ENCODE measurements around the gene FUBP3. TPM values are rescaled to one million over a fixed set of nuclear protein-coding genes. Genes with fewer than 3 reads are reported as not detected.

The FUBP3 gene
- total RNA-seq, 4 donors from 2014 or later = 33.1 to 59.9 (median 37.8) TPM

- TF ChIP-seq CTCF (IDR thresholded peaks at IDR 0.05) (no peak), POLR2A (IDR thresholded peaks at IDR 0.05) (no peak), EP300 (IDR thresholded peaks at IDR 0.05) (no peak)
These were observed 10.4 kb downstream of the FUBP3 start for GRCh38 chr9:130589754-130590153.

GRCh38 chr9:130590305-130590704 is 10.9 kb downstream of the FUBP3 start:
- Histone ChIP-seq H3K27ac (no peak overlapping the region), H3K4me1 (peaks cover 0 to 24% (median 0%) of the 10 kb centered on the region in 4 donors), H3K36me3 (no peaks in the 10 kb centered on the region), H3K27me3 (no peaks in the 10 kb centered on the region), H3K9me3 (no peaks in the 10 kb centered on the region), H3K4me3 (no peak overlapping the region)
- 91 to 93% methylated on average over 3 of the region's 3 CpGs for WGBS, 2 donors
- TF ChIP-seq EP300 (IDR thresholded peaks at IDR 0.05) (no peak), CTCF (IDR thresholded peaks at IDR 0.05) (no peak), POLR2A (IDR thresholded peaks at IDR 0.05) (no peak)
- DNase-seq (ENCODE audit: low spot score in 2 of 2) = no peak

More at GRCh38 chr9:130589754-130590153, 10.4 kb downstream of the FUBP3 start:
- H3K27ac ChIP-seq = no peak overlapping the region
- no peak for DNase-seq (ENCODE audit: low spot score in 2 of 2)
- no peaks in the 10 kb centered on the region for H3K36me3 ChIP-seq
- H3K9me3 ChIP-seq = no peaks in the 10 kb centered on the region
- WGBS, 2 donors = 86 to 87% methylated on average over 3 of the region's 3 CpGs
- no peaks in the 10 kb centered on the region for H3K27me3 ChIP-seq
- no peak overlapping the region for H3K4me3 ChIP-seq
- H3K4me1 ChIP-seq = peaks cover 0 to 24% (median 0%) of the 10 kb centered on the region in 4 donors

- TF ChIP-seq POLR2A (IDR thresholded peaks at IDR 0.05) (no peak), CTCF (IDR thresholded peaks at IDR 0.05) (no peak), EP300 (IDR thresholded peaks at IDR 0.05) (no peak)
- WGBS, 2 donors = 81 to 93% methylated on average over 2 of the region's 2 CpGs
- H3K4me3 ChIP-seq = no peak overlapping the region
- peaks cover 0 to 23% (median 0%) of the 10 kb centered on the region in 4 donors for H3K4me1 ChIP-seq
- DNase-seq (ENCODE audit: low spot score in 2 of 2) = no peak
- no peak overlapping the region for H3K27ac ChIP-seq
- no peaks in the 10 kb centered on the region for H3K27me3 ChIP-seq
- no peaks in the 10 kb centered on the region for H3K9me3 ChIP-seq
- H3K36me3 ChIP-seq = peaks cover 0 to 23% (median 0%) of the 10 kb centered on the region in 3 donors
These were observed 13.6 kb downstream of the FUBP3 start for GRCh38 chr9:130593020-130593419.

GRCh38 chr9:130597228-130597627 is 17.9 kb downstream of the FUBP3 start:
- DNase-seq (ENCODE audit: low spot score in 2 of 2) = no peak
- H3K36me3 ChIP-seq = peaks cover 0 to 61% (median 0%) of the 10 kb centered on the region in 3 donors

GRCh38 chr9:130598188-130598587 is 18.8 kb downstream of the FUBP3 start:
- peaks cover 0 to 70% (median 0%) of the 10 kb centered on the region in 3 donors for H3K36me3 ChIP-seq
- H3K9me3 ChIP-seq = no peaks in the 10 kb centered on the region
- DNase-seq (ENCODE audit: low spot score in 2 of 2) = no peak
- TF ChIP-seq CTCF (IDR thresholded peaks at IDR 0.05) (no peak), POLR2A (IDR thresholded peaks at IDR 0.05) (no peak), EP300 (IDR thresholded peaks at IDR 0.05) (no peak)
- no peak overlapping the region for H3K27ac ChIP-seq
- peaks cover 0 to 11% (median 0%) of the 10 kb centered on the region in 4 donors for H3K4me1 ChIP-seq
- WGBS, 2 donors = 93 to 95% methylated on average over 5 of the region's 5 CpGs
- no peaks in the 10 kb centered on the region for H3K27me3 ChIP-seq
- H3K4me3 ChIP-seq = no peak overlapping the region

More at GRCh38 chr9:130597228-130597627, 17.9 kb downstream of the FUBP3 start:
- H3K4me1 ChIP-seq = peaks cover 0 to 11% (median 0%) of the 10 kb centered on the region in 4 donors
- H3K27ac ChIP-seq = no peak overlapping the region
- WGBS, 2 donors = 67 to 75% methylated on average over 4 of the region's 4 CpGs
- no peak overlapping the region for H3K4me3 ChIP-seq
- no peaks in the 10 kb centered on the region for H3K27me3 ChIP-seq
- no peaks in the 10 kb centered on the region for H3K9me3 ChIP-seq
- TF ChIP-seq POLR2A (IDR thresholded peaks at IDR 0.05) (no peak), CTCF (IDR thresholded peaks at IDR 0.05) (no peak), EP300 (IDR thresholded peaks at IDR 0.05) (no peak)

Measured in tibial nerve (tissue), 4 donors.